HG03064 (cell line): ENCODE measurements around the gene TLR1.
"Not testable (repeated sequence)": the region's sequence is repeated elsewhere in the genome, so short reads cannot be mapped to it uniquely, and the experiment has no call there.

Experiments used
- ATAC-seq: cut with Tn5 transposase; IDR thresholded peaks from one replicate; pipeline ENCODE4 v1.9.1; 2021; ENCODE audit warnings: low read depth; ENCODE audit not compliant: unreplicated experiment

TLR1 gene

DNA sequence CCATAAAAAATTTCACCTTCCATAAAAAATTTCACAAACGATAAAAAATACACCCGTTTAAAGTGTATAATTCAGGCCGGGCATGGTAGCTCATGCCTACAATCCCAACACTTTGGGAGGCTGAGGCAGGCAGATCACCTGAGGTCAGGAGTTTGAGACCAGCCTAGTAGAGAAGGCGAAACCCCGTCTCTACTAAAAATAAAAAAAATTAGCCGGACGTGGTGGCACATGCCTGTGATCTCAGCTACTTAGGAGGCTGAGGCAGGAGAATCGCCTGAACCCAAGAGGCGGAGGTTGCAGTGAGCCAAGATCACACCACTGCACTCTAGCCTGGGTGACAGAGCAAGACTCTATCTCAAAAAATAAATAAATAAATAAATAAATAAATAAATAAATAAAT lies 1.7 kb upstream of the TLR1 start:
- not testable (repeated sequence) for ATAC-seq

DNA sequence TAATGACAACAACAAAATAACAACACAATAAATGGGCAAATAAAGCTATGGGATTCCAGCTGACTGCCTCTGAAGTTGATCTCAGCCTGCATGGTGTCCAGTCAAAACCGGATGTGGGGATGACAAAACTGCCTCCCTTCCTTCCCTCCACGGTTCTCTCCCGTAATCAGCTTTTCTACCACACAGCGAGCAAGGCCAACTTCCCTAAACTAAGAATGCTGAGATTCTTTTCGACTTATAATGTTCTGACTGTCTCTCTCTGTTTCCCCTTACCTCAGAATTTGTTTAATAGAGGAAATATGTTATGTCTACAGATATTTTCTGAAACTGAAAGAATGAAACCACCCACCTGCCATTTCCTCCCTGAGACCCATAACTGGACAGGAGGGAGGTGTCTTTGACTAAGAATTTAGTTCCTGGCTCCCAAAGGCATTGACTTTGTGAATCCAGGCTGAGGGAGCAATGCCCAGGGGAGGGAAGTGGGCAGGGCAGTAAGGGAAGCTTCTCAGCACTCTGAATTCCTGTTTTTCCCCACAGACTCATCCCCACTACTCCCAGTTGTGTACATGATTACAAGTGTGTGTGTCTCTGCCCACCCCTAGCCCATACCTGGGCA lies 1.0 kb upstream of the TLR1 start:
- peak; percentile 60 for ATAC-seq

DNA sequence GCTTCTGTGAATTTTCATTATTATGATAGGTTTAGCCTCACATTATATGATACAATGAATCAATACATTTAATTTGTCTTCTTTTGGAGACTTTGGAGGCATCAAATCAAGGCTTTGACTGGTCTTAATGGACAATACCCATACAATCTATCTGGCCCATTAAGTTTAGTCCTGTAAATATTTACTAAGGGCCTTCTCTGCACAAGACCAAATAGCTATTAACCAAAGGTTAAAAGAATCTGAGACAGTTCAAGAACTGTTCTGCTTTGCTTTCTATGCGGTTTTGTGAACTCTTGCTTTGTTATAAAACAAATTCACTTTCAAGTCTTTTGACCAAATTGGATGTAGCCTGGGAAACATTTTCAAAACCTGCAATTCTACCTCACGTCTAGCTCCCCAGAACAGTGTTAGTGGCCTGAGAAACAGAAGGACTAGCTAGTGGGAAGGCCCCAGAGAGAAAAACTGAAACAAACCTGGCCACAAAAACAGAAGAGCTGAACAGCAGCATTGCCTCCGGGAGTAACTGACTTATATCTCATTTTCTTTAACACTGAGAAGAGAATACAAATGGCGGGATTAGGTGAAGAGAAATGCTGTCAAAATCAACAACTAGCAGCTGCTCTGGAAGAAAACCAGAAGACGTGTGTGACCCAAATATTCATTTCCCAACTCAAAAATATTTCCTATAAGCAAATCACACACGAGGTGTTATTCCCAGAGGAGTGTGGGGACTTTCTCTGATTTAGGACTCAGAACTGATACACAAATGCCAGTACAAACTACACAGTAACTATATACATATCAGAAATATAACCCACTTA lies 548 bp downstream of the TLR1 start:
- peak; percentile 59 for ATAC-seq

DNA sequence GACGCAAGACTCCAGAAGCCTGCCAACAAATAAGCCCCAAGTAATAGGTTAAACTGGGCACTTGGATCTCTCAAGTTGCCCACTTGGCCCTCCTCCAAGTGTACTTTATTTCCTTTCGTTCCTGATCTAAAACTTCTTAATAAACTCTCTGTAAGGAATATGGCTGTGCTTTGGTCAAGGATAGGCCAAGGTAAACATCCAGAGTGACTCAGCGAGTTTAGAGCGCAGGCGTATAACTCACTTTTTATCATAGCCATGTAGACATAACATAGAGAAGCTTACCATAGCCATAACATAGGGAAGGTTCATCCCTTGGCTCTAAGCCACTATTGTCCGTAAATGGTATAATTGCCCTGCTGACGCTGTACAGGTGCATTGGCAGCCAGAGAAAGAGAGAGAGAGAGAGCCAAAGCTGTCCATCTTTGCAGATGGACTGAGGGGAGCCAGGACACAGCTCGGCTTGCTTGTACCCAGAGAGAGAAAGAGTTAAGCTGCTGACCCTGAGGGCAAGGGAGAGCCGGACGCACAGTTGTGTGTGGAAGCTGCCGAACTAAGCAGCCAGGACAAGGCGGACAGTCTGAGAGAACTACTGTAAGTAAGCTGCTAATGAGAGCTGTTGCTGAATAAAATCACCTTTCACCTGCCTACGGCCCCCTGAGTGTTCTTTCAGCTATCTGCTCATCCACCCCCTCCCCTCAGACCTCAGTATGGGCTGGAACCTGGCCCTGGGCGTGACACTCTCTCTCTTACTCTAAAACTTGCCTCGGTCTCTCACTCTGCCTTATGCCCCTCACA lies 1.8 kb downstream of the TLR1 start:
- no peak for ATAC-seq

DNA sequence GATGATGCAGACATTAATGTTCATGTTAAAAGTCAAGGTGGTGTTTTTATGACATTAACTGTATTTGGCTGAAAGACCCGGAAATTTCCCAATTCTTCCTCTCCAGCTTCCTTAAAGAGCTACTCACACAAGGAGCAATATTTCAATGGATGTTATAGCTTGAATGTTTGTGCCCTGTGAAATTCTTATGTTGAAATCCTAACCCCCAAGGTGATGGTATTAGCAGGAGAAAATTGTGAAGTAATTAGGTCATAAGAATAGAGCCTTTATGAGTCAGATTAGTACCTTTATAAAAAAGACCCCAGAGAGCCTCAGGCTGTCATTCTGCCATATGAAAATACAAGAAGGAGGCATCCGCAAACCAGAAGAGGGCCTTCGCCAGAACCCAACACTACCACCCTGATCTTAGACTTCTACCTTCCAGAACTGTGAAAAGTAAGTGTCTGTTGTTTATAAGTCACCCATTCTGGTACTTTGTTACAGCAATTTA lies 3.6 kb downstream of the TLR1 start:
- ATAC-seq = no peak

DNA sequence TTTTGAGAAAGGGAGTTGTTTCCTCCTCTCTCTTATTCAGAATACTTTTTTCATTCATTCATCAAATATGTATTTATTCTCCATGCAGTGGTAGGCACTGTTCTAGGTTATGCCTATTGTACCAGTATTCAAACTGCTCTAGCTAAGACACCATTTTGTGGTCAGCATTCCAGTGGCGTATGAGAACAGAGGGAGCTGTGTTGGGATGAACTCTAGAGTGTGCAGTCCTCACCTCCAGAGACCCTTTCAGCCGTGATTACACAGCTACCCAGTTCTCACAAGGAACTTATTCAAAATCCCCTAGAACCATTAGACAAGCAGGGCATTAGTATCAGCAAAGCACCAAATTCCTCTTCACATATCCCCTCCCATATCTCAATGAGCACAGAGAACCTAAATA lies 4.2 kb downstream of the TLR1 start:
- no peak for ATAC-seq

DNA sequence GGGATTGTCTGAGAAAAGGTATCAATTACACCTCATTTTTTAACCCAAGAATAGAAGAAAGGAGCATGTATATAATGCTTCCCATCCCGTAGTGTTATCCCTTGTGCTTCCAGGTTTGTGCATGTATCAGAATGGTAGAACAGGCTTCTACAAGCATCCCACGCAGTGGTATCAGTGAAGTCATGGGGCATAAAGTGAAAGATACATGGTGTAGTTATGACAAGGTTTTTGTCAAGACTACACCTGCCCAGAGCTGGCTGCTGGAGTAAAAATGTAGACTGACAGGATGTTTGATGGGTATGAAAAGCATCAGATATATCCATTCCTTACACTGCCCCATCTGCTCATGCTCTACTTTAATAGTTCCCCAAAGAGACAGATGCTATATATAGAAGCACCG lies 9.5 kb downstream of the TLR1 start:
- no peak for ATAC-seq

DNA sequence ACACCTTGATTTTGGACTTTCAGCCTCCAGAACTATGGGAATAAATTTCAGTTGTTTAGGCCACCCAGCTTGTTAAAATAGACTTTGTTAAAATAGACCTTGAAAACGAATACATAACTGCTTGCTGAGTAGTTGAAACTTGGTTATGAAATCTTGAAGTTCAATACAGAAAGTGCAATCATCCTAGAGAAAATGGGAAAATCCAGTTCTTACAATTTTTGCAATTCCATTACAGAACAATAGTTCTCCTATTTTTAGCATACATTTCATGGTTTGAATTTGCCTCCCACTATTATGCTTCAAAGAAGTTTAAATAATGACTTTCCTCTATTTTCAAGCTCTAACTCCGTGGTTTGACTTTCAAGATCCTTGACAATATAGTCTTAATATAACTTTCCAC lies 10.5 kb downstream of the TLR1 start:
- no peak for ATAC-seq

DNA sequence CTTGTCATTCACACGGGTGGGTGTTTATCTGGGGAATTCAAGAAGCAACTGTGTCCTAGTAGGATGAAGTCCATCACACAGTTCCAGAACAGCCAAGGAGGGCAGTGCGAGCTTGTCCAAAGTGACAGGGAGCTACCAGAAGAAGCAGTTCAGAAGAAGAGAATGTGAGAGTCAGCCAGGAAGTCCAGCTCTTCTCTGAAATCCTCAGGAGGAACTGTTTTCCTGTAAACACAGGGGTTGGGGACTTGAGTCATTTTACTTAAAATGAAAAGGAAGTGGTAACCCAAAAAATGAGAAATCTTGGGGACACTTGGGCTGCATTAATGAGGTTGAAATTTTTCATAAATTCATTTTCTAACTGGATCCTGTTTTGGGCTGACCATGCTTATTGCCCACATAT lies 13.6 kb downstream of the TLR1 start:
- no peak for ATAC-seq

DNA sequence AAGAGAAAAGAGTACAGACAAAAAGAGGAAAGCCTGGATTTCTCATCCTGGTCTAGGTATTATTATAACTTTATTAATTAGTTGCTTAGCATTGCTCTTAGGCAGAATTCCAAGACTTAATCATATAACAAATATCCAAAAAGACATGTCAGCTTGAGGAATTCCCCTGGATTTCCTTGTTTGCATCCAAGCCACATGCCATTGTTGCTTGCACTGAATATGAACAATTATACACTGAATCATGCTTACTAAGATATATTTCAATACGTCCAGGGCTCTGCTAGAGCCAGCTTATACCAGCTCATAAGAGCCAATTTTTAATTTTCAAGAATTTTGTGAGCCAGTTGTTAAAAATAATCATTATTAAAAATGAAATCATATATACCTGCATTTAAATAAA lies 16.3 kb downstream of the TLR1 start:
- no peak for ATAC-seq

DNA sequence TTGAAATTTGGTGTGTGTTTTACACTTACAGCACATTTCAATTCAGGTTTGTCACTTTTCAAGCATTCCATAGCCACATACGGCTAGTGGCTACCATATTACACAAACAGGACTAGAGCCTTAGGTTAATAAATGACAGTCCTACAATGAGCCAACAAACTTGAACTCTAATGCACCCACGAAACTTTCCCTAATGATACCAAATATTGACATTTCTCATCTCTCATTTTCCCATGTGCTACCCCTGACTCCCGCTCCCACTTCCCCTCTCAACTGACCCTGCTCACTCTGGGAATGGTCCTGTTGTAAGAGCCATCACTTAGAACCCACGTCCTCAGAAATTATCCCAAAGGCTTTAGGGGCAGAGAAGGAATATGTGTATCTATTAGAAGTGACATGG lies 16.9 kb downstream of the TLR1 start:
- ATAC-seq = no peak

DNA sequence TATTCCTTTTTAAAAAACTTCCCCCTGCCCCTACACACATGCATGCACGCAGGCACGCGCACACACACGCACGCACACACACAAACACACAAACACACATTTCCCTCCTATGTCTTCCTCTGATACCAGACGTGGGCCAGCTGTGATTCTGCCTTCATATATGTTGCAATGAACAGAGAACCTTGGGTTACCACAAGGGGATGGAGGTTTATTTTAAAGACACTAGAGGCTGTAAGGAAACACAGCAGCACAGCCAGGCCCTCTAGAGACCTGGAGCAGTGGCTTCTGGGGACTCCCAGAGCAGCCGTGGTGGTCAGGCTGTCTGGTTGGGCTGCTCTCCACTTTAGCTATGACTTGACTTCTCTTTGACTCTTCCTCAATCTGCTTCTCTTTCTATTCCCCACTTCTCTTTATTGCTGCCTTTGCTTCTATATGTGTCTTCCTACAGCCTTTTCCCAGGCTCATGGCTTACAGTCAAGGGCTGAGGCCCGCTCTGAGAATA lies 18.6 kb downstream of the TLR1 start:
- no peak for ATAC-seq

DNA sequence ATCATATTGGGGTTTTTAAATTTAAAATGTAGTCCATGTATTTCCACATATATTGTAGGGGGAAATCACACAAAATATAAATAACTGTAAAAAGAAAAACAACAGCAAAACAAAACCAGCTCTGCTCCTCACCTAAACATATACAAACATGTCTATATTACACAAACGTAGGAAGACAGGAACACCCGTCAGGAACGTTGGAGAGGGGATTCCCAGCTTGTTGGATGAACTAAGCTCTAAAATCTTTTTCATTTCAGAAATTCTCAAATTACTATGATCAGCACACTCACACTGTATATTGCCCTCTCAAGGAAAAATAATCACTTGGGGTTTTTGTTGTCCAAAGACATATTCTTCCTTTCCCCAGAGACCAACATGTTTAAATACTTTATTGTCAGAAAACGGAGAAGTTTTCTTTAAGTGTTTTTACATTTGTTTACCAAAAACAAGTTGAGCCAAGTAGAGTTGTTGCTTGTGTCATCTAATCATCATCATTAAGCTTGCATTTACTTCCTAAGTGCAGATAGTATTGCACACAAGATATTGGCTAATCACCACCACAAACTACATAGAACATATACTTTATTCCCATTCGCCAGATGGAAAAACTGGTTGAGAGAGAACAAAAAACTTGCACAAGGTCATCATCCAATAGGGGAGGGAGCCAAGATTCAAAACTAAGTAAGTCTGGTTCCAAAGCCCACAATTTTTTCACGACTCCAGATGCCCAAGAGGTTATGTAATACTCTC lies 19.4 kb downstream of the TLR1 start:
- no peak for ATAC-seq

DNA sequence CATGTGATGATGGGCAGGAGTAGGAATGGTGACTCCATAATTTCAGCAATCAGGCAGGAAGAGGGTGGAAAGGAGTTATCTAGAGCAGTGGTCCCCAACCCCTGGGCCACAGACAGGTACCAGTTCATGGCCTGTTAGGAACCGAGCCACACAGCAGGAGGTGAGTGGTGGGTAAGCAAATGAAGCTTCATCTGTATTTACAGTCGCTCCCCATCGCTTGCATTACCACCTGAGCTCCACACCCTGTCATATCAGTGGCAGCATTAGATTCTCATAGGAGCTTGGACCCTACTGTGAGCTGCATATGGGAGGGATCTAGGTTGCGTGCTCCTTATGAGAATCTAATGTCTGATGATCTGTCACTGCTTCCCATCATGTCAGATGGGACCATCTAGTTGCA lies 20.4 kb downstream of the TLR1 start:
- no peak for ATAC-seq

DNA sequence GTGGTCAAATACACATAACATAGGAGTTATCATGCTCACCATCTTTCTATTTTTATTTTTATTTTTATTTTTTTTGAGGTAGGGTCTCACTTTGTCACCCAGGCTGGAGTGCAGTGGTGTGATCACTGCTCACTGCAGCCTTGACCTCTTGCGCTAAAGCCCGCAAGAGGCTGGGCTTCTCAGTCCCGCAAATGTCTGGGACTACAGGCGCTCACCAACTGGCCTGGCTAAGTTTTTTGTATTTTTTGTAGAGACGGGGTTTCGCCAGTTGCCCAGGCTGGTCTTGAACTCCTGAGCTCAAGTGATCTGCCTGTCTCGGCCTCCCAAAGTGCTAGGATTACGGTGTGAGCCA lies 21.5 kb downstream of the TLR1 start:
- no peak for ATAC-seq

DNA sequence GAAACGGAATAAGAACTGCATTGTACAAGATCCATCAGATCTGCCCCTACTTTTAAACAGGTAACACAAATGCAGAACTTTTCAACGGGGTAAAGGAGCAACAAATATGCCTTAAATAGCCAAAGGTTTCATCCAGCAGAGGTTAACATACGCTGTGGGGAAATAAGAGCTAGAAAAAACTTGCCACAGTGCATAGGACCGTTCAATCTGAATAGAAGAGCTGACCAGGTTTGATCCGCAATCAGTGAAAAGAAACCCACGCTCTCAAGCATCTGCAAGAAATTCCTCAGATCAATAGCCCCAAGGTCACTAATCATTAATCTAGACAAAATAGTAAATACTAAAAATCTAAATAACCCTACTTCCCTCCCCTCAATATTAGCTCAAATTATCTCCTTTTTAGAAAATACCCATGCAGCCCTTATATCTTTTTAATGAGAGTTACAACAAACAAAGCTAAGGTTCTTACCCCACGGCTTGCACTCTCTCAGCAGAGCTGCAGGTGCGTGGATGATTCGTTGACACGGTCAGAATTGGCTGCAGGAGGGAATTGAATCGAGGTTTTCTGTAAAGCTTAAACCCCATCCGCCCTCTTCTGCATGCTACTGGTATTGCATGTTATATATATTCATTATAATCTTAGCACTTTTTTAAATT lies 22.0 kb downstream of the TLR1 start, which contains the start of gene TLR10:
TLR10 (minus strand) TSS at position 539 of the 657 bp plus-strand sequence. CDS start 7,400 bp downstream, outside the sequence.
- ATAC-seq = peak; percentile 55

DNA sequence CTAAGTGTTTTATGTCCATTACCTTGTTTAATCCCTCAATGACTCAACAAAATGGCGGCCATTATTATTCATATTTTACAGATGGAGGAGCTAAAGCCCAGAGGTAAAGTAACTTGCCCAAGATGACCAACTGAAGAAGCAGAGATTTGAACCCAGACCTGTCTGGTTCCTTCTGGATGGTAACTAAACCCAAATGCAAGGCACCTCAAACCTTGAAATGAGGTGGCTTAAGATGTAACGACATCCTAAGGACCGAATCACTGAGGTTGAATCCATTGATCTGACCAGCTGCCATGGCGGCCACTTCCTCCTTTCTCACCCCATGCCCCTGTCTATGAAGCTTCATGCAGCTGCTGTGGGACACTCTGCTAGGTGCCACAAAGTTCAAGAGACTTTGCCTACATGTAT lies 22.7 kb downstream of the TLR1 start:
- ATAC-seq = peak; percentile 28

DNA sequence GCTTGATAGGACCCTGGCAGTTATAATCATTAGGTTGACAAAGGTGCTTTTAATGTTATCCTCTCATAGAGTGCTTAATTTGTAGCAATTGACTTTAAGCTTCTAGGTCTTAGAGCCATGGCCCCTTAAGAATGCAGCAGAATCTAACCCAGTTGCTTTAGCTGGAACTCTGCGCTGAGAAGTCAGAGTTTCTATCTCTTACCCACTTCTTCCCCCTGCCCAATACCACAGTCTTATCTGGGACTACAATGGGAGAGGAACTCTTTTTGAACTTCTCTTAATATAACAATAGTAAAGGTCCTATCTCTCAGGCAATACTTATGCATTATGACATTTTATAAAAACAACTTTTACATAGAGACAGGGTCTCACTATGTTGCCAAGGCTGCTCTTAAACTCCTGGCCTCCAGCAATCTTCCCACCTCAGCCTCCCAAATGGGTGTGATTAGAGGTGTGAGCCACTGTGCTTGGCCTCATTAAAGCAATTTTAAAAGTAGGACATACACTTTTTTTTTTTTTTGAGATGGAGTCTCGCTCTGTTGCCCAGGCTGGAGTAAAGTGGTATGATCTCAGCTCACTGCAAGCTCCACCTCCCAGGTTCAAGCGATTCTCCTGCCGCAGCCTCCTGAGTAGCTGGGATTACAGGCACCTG lies 23.6 kb downstream of the TLR1 start:
- no peak for ATAC-seq

DNA sequence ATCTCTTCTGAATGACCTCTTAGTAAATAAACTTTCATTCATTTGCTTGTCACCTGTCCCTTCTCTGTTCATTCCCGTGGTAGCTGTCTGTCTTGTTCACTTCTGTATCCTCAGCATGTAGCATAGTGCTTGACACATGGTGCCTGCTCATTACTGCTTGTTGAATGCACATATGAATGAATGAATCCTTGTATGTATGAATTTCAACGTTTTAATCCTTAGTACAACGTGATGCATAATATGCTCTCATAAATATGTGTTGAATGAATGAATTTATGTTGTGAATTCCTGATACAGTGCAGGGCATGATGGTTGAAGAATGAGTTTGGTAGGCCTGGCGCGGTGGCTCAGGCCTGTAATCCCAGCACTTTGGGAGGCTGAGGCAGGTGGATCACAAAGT lies 24.8 kb downstream of the TLR1 start:
- ATAC-seq = no peak
